Esophagus squamous epithelium (tissue), 4 donors: ENCODE measurements around the gene CXCR5.

Experiments used
- CTCF ChIP-seq, 6 experiments: fragments of 450-650 bp in 4 of 6; fragments of 200-600 bp in 2 of 6; sonication (generic) in 2 of 6; IDR thresholded peaks; one replicate each; pipeline ENCODE4 v1.5.1; 2016 to 2019; ENCODE audit warnings: antibody characterized with exemption in 6 of 6, mild to moderate bottlenecking in 4 of 6, moderate library complexity in 4 of 6
- POLR2A ChIP-seq, 4 donors: fragments of 450-650 bp; IDR thresholded peaks; one replicate each; pipeline ENCODE4 v1.6.1; 2017; ENCODE audit warnings: antibody characterized with exemption in 4 of 4, mild to moderate bottlenecking in 4 of 4, moderate library complexity in 3 of 4

DNA sequence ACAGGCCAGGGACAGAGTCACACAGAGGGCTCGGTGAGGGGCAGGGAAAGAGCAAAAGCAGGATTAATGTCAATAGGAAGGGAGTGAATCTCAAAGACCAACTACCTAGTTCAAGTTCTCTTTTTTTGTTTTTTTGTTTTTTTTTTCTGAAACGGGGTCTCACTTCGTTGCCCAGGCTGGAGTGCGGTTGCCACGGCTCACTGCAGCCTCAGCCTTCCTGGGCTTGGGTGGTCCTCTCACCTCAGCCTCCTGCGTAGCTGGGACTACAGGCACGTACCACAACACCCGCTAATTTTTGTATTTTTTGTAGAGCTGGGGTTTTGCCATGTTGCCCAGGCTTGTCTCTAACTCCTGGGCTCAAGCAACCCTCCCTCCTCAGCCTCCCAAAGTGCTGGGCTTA is 51.7 kb downstream of the CXCR5 start:
- TF ChIP-seq CTCF (IDR thresholded peaks at IDR 0.05) (no peak), POLR2A (IDR thresholded peaks at IDR 0.05) (no peak)
